ENCODE measurements around the gene RERE. TPM values are rescaled to one million over a fixed set of nuclear protein-coding genes. Genes with fewer than 3 reads are reported as not detected.

RERE gene
- total RNA-seq, 1 experiment from 2014 or later = 55.2 TPM

GRCh38 chr1:8421721-8422120 lies 395.7 kb downstream of the RERE start:
- Histone ChIP-seq H3K4me2 (ENCODE audit: low read depth, low read length, poor library complexity, severe bottlenecking) (peak overlapping the region; percentile 92), H3K9me2 (replicated peaks; ENCODE audit: insufficient read depth, low read length) (no peaks in the 10 kb centered on the region), H3K79me2 (ENCODE audit: low read length) (peaks cover 80% of the 10 kb centered on the region), H3K27ac (ENCODE audit: low read length) (peak overlapping the region; percentile 92), H3K4me1 (ENCODE audit: low read length) (peaks cover 73% of the 10 kb centered on the region), H2AFZ (ENCODE audit: low read length) (no peak overlapping the region), H3K27me3 (ENCODE audit: low read length) (no peaks in the 10 kb centered on the region), H3K36me3 (ENCODE audit: insufficient read depth, low read length) (peaks cover 54% of the 10 kb centered on the region), H3K9me3 (ENCODE audit: low read length) (no peaks in the 10 kb centered on the region), H4K20me1 (ENCODE audit: insufficient read depth, low read depth, low read length) (peaks cover 40% of the 10 kb centered on the region; the same call in 1 of the 2 replicates), H3K4me3 (ENCODE audit: low read length) (peak overlapping the region; percentile 77), H3K9ac (ENCODE audit: low read length) (peak overlapping the region; percentile 91)
- no peak for DNase-seq

- H3K36me3 ChIP-seq (ENCODE audit: insufficient read depth, low read length) = peaks cover 65% of the 10 kb centered on the region
- H3K79me2 ChIP-seq (ENCODE audit: low read length) = peaks cover 88% of the 10 kb centered on the region
- peak overlapping the region; percentile 91 for H3K9ac ChIP-seq (ENCODE audit: low read length)
- H3K4me1 ChIP-seq (ENCODE audit: low read length) = peaks cover 68% of the 10 kb centered on the region
- no peaks in the 10 kb centered on the region for H3K27me3 ChIP-seq (ENCODE audit: low read length)
- peak overlapping the region; percentile 92 for H3K27ac ChIP-seq (ENCODE audit: low read length)
- peak overlapping the region; percentile 77 for H3K4me3 ChIP-seq (ENCODE audit: low read length)
- no peaks in the 10 kb centered on the region for H3K9me2 ChIP-seq (replicated peaks; ENCODE audit: insufficient read depth, low read length)
- DNase-seq = no peak
- peaks cover 51% of the 10 kb centered on the region for H4K20me1 ChIP-seq (ENCODE audit: insufficient read depth, low read depth, low read length)
- H3K4me2 ChIP-seq (ENCODE audit: low read depth, low read length, poor library complexity, severe bottlenecking) = peak overlapping the region; percentile 92
- H3K9me3 ChIP-seq (ENCODE audit: low read length) = no peaks in the 10 kb centered on the region
- no peak overlapping the region for H2AFZ ChIP-seq (ENCODE audit: low read length)
These were observed 397.1 kb downstream of the RERE start for GRCh38 chr1:8420318-8420717.

- no peaks in the 10 kb centered on the region for H3K9me2 ChIP-seq (replicated peaks; ENCODE audit: insufficient read depth, low read length)
- peak overlapping the region; percentile 77 for H3K4me3 ChIP-seq (ENCODE audit: low read length)
- peaks cover 69% of the 10 kb centered on the region for H3K36me3 ChIP-seq (ENCODE audit: insufficient read depth, low read length)
- peaks cover 88% of the 10 kb centered on the region for H3K79me2 ChIP-seq (ENCODE audit: low read length)
- H2AFZ ChIP-seq (ENCODE audit: low read length) = no peak overlapping the region
- peak overlapping the region; percentile 91 for H3K9ac ChIP-seq (ENCODE audit: low read length)
- no peaks in the 10 kb centered on the region for H3K27me3 ChIP-seq (ENCODE audit: low read length)
- peaks cover 54% of the 10 kb centered on the region for H4K20me1 ChIP-seq (ENCODE audit: insufficient read depth, low read depth, low read length)
- H3K4me2 ChIP-seq (ENCODE audit: low read depth, low read length, poor library complexity, severe bottlenecking) = peak overlapping the region; percentile 92
- H3K4me1 ChIP-seq (ENCODE audit: low read length) = peaks cover 66% of the 10 kb centered on the region
- peak overlapping the region; percentile 92 for H3K27ac ChIP-seq (ENCODE audit: low read length)
- DNase-seq = no peak
- H3K9me3 ChIP-seq (ENCODE audit: low read length) = no peaks in the 10 kb centered on the region
These were observed 397.6 kb downstream of the RERE start for GRCh38 chr1:8419861-8420260.

- no peaks in the 10 kb centered on the region for H3K9me3 ChIP-seq (ENCODE audit: low read length)
- H3K79me2 ChIP-seq (ENCODE audit: low read length) = peaks cover 92% of the 10 kb centered on the region
- no peaks in the 10 kb centered on the region for H3K9me2 ChIP-seq (replicated peaks; ENCODE audit: insufficient read depth, low read length)
- peak overlapping the region; percentile 91 for H3K9ac ChIP-seq (ENCODE audit: low read length)
- peaks cover 59% of the 10 kb centered on the region for H3K4me1 ChIP-seq (ENCODE audit: low read length)
- H3K27me3 ChIP-seq (ENCODE audit: low read length) = no peaks in the 10 kb centered on the region
- peak overlapping the region; percentile 92 for H3K27ac ChIP-seq (ENCODE audit: low read length)
- no peak for DNase-seq
- no peak overlapping the region for H2AFZ ChIP-seq (ENCODE audit: low read length)
- H3K36me3 ChIP-seq (ENCODE audit: insufficient read depth, low read length) = peaks cover 76% of the 10 kb centered on the region
- peak overlapping the region; percentile 92 for H3K4me2 ChIP-seq (ENCODE audit: low read depth, low read length, poor library complexity, severe bottlenecking)
- H4K20me1 ChIP-seq (ENCODE audit: insufficient read depth, low read depth, low read length) = peaks cover 60% of the 10 kb centered on the region
- peak overlapping the region; percentile 77 for H3K4me3 ChIP-seq (ENCODE audit: low read length)
These were observed 398.3 kb downstream of the RERE start for GRCh38 chr1:8419172-8419571.

- Histone ChIP-seq H3K27ac (ENCODE audit: low read length) (peak overlapping the region; percentile 92), H3K4me2 (ENCODE audit: low read depth, low read length, poor library complexity, severe bottlenecking) (peak overlapping the region; percentile 92), H4K20me1 (ENCODE audit: insufficient read depth, low read depth, low read length) (peaks cover 63% of the 10 kb centered on the region), H3K4me3 (ENCODE audit: low read length) (peak overlapping the region; percentile 77), H3K9me2 (replicated peaks; ENCODE audit: insufficient read depth, low read length) (no peaks in the 10 kb centered on the region), H3K4me1 (ENCODE audit: low read length) (peaks cover 56% of the 10 kb centered on the region), H3K79me2 (ENCODE audit: low read length) (peaks cover 100% of the 10 kb centered on the region), H3K27me3 (ENCODE audit: low read length) (no peaks in the 10 kb centered on the region), H3K36me3 (ENCODE audit: insufficient read depth, low read length) (peaks cover 83% of the 10 kb centered on the region), H3K9me3 (ENCODE audit: low read length) (no peaks in the 10 kb centered on the region), H2AFZ (ENCODE audit: low read length) (no peak overlapping the region), H3K9ac (ENCODE audit: low read length) (no peak overlapping the region; the same call in 1 of the 2 replicates)
- DNase-seq = no peak
These were observed 399.1 kb downstream of the RERE start for GRCh38 chr1:8418301-8418700.

- Histone ChIP-seq H3K79me2 (ENCODE audit: low read length) (peaks cover 100% of the 10 kb centered on the region), H3K36me3 (ENCODE audit: insufficient read depth, low read length) (peaks cover 87% of the 10 kb centered on the region), H3K9me2 (replicated peaks; ENCODE audit: insufficient read depth, low read length) (no peaks in the 10 kb centered on the region), H3K4me1 (ENCODE audit: low read length) (peaks cover 56% of the 10 kb centered on the region), H2AFZ (ENCODE audit: low read length) (no peak overlapping the region), H4K20me1 (ENCODE audit: insufficient read depth, low read depth, low read length) (peaks cover 67% of the 10 kb centered on the region), H3K27me3 (ENCODE audit: low read length) (no peaks in the 10 kb centered on the region), H3K4me2 (ENCODE audit: low read depth, low read length, poor library complexity, severe bottlenecking) (peak overlapping the region; percentile 92), H3K9me3 (ENCODE audit: low read length) (no peaks in the 10 kb centered on the region), H3K27ac (ENCODE audit: low read length) (peak overlapping the region; percentile 92), H3K4me3 (ENCODE audit: low read length) (peak overlapping the region; percentile 77; the same call in 1 of the 2 replicates), H3K9ac (ENCODE audit: low read length) (no peak overlapping the region)
- DNase-seq = no peak
These were observed 399.8 kb downstream of the RERE start for GRCh38 chr1:8417625-8418024.

- peaks cover 75% of the 10 kb centered on the region for H4K20me1 ChIP-seq (ENCODE audit: insufficient read depth, low read depth, low read length)
- no peaks in the 10 kb centered on the region for H3K9me3 ChIP-seq (ENCODE audit: low read length)
- no peak overlapping the region for H3K9ac ChIP-seq (ENCODE audit: low read length)
- H3K4me2 ChIP-seq (ENCODE audit: low read depth, low read length, poor library complexity, severe bottlenecking) = peak overlapping the region; percentile 92
- no peak overlapping the region for H3K4me3 ChIP-seq (ENCODE audit: low read length)
- no peak overlapping the region for H2AFZ ChIP-seq (ENCODE audit: low read length)
- peaks cover 62% of the 10 kb centered on the region for H3K4me1 ChIP-seq (ENCODE audit: low read length)
- H3K27ac ChIP-seq (ENCODE audit: low read length) = peak overlapping the region; percentile 92
- H3K9me2 ChIP-seq (replicated peaks; ENCODE audit: insufficient read depth, low read length) = no peaks in the 10 kb centered on the region
- DNase-seq = no peak
- H3K36me3 ChIP-seq (ENCODE audit: insufficient read depth, low read length) = peaks cover 92% of the 10 kb centered on the region
- H3K27me3 ChIP-seq (ENCODE audit: low read length) = no peaks in the 10 kb centered on the region
- H3K79me2 ChIP-seq (ENCODE audit: low read length) = peaks cover 100% of the 10 kb centered on the region
These were observed 400.6 kb downstream of the RERE start for GRCh38 chr1:8416881-8417280.

- H3K27ac ChIP-seq (ENCODE audit: low read length) = peak overlapping the region; percentile 25; the same call in 1 of the 2 replicates
- peaks cover 92% of the 10 kb centered on the region for H3K36me3 ChIP-seq (ENCODE audit: insufficient read depth, low read length)
- no peaks in the 10 kb centered on the region for H3K9me2 ChIP-seq (replicated peaks; ENCODE audit: insufficient read depth, low read length)
- H3K27me3 ChIP-seq (ENCODE audit: low read length) = no peaks in the 10 kb centered on the region
- H2AFZ ChIP-seq (ENCODE audit: low read length) = no peak overlapping the region
- no peak overlapping the region for H3K9ac ChIP-seq (ENCODE audit: low read length)
- H3K4me3 ChIP-seq (ENCODE audit: low read length) = no peak overlapping the region
- H4K20me1 ChIP-seq (ENCODE audit: insufficient read depth, low read depth, low read length) = peaks cover 83% of the 10 kb centered on the region
- DNase-seq = no peak
- no peak overlapping the region for H3K4me2 ChIP-seq (ENCODE audit: low read depth, low read length, poor library complexity, severe bottlenecking)
- H3K9me3 ChIP-seq (ENCODE audit: low read length) = no peaks in the 10 kb centered on the region
- peaks cover 100% of the 10 kb centered on the region for H3K79me2 ChIP-seq (ENCODE audit: low read length)
- peaks cover 61% of the 10 kb centered on the region for H3K4me1 ChIP-seq (ENCODE audit: low read length)
These were observed 401.7 kb downstream of the RERE start for GRCh38 chr1:8415526-8416278.

All from Karpas-422 (cell line).